NT2/D1 (cell line): ENCODE data around the gene SSH2.

Experiments used
- SUZ12 ChIP-seq: IDR thresholded peaks from 2 replicates; pipeline ENCODE4 v1.6.1; 2011; ENCODE audit not compliant: insufficient read length, insufficient read depth; ENCODE audit errors: extremely low read depth
- YY1 ChIP-seq: IDR thresholded peaks from 2 replicates; pipeline ENCODE4 v1.6.1; 2011; ENCODE audit not compliant: insufficient read length, insufficient read depth
- ZNF274 ChIP-seq: IDR thresholded peaks from 2 replicates; pipeline ENCODE4 v1.6.1; 2011; ENCODE audit warnings: mild to moderate bottlenecking, low read depth, low read length

- no peak for TF ChIP-seq YY1
- TF ChIP-seq ZNF274: no peak
- no peak for TF ChIP-seq SUZ12
Measured at GRCh38 chr17:29891131-29891530, 38.9 kb downstream of the SSH2 start.
